ENCODE measurements around the gene CHORDC1.

- TF ChIP-seq ELF1 (IDR thresholded peaks at IDR 0.05) (no peak), CTCF (IDR thresholded peaks at IDR 0.05) (no peak), GABPA (IDR thresholded peaks at IDR 0.05; ENCODE audit: low read depth) (no peak)
Measured at GRCh38 chr11:90221803-90222458, 918 bp downstream of the CHORDC1 start.
